Heart right ventricle (tissue), 16 donors: ENCODE results near the gene FBLN2. TPM values are rescaled to one million over a fixed set of nuclear protein-coding genes. Genes with fewer than 3 reads are reported as not detected.

ENCODE experiments used
- ATAC-seq, 8 donors: fragments of 200-7000 bp; cut with Tn5 transposase; one replicate each; pipeline ENCODE4 v1.9.1; 2020; ENCODE audit warnings: mild to moderate bottlenecking in 8 of 8, moderate library complexity in 8 of 8, moderate number of reproducible peaks in 1 of 8
- DNase-seq, 2 donors: peaks; one replicate each; pipeline ENCODE4 v3.0.0-alpha.2; 2020
- H3K27ac ChIP-seq, 10 donors: fragments of 200-600 bp; sonication (generic) in 2 of 10; one replicate each; pipeline versions ENCODE4 v1.5.0 to v1.8.0; 2020 to 2022; ENCODE audit warnings: mild to moderate bottlenecking in 3 of 10
- H3K27me3 ChIP-seq, 7 donors: fragments of 200-600 bp; one replicate each; pipeline ENCODE4 v1.8.0; 2021 to 2022; ENCODE audit warnings: mild to moderate bottlenecking in 2 of 7
- H3K36me3 ChIP-seq, 9 donors: fragments of 200-600 bp; sonication (generic) in 1 of 9; one replicate each; pipeline versions ENCODE4 v1.5.0 to v1.8.0; 2020 to 2022; ENCODE audit warnings: mild to moderate bottlenecking in 2 of 9
- H3K4me1 ChIP-seq, 9 donors: fragments of 200-600 bp; sonication (generic) in 1 of 9; one replicate each; pipeline versions ENCODE4 v1.5.0 to v1.8.0; 2020 to 2022; ENCODE audit warnings: mild to moderate bottlenecking in 4 of 9
- H3K4me3 ChIP-seq, 10 donors: fragments of 200-600 bp; sonication (generic) in 2 of 10; one replicate each; pipeline versions ENCODE4 v1.5.0 to v1.8.0; 2020 to 2022; ENCODE audit warnings: mild to moderate bottlenecking in 7 of 10, moderate library complexity in 2 of 10
- H3K9me3 ChIP-seq, 11 donors: fragments of 200-600 bp in 10 of 11; sonication (generic) in 2 of 11; one replicate each; pipeline versions ENCODE4 v1.5.0 to v1.8.0; 2013 to 2022; ENCODE audit warnings: mild to moderate bottlenecking in 2 of 11, control low read depth in 1 of 11, moderate library complexity in 1 of 11
- CTCF ChIP-seq, 9 donors: fragments of 200-600 bp; sonication (generic) in 2 of 9; IDR thresholded peaks; one replicate each; pipeline versions ENCODE4 v1.5.0 to v1.8.0; 2021 to 2022; ENCODE audit warnings: antibody characterized with exemption in 9 of 9, mild to moderate bottlenecking in 5 of 9, moderate library complexity in 1 of 9
- WGBS, 2 donors: extraction: QIAGEN DNeasy Blood & Tissue Kit; methylation state at CpG; one replicate each; pipeline ENCODE4 v1.1.7; 2013; ENCODE audit warnings: inconsistent platforms in 1 of 2; 5-methylcytosine and 5-hydroxymethylcytosine counted together
- intact Hi-C, 10 donors: fragments of 100-400 bp; cut with DNase I; formaldehyde crosslinking; loops; one replicate each; pipeline versions ENCODE4 v1.11.1 to v1.14.2; 2022
- polyA plus RNA-seq, 2 donors: library from polyadenylated mRNA; stranded (reverse); fragments of 200-250 nt; gene quantifications; one replicate each; pipeline ENCODE4 v1.2.3, GENCODE V29; 2013
- total RNA-seq, 10 donors: library from RNA; stranded (reverse); fragmentation: NEBNext Ultra II Directional in 3 of 10; extraction: Animal tissue kit (Norgen Biotek cat#: 25700) in 3 of 10; gene quantifications; one replicate each; pipeline versions ENCODE4 v1.2.1 to v1.2.4, GENCODE V29; 2021 to 2023
- donor health status: Arrhythmogenic right ventricular cardiomyopathy.
- donor health status: ischemic (EF 13 %, LVEDD 7.1; RV severe dilation, severe dysfunction).
- donor health status: healthy with polysubstance abuse.
- donor health status: DM: no; HTN: yes; CAD: no.
- donor health status: DM: no; HTN: no; CAD: no.
- donor health status: ischemic (EF 25% LVEDD 6.9; RV normal size, moderate dysfunction).
- donor health status: ischemic (EF 25% LVEDD 5.7; RV mildly dilated, moderate dysfunction).
- donor health status: healthy.
- donor health status: DM: yes; HTN: yes; CAD: no.
- donor health status: Ischemic cardiomyopathy.
- donor health status: ischemic (EF 35%, LVEDD 5.7; RV mildly dilated, moderate dysfunction).
- donor health status: nonischemic (EF 11% LVEDD 7.7; RV severe dilation, severe dysfunction).
- donor health status: DM: yes; HTN: yes; CAD: no.
- donor health status: PGD.
- donor health status: ischemic (EF 29% LVEDD 5.4; RV normal size, mild dysfunction).
- donor health status: nonischemic (EF 23%, LVEDD 6.1; RV moderate dilation, normal function).

FBLN2 gene
- total and polyA plus RNA-seq, 12 donors = 20.7 to 78.9 (median 47.0) TPM

- Histone ChIP-seq H3K27me3 (no peaks in the 10 kb centered on the region), H3K27ac (no peak overlapping the region), H3K4me1 (no peaks in the 10 kb centered on the region), H3K9me3 (no peaks in the 10 kb centered on the region), H3K4me3 (no peak overlapping the region), H3K36me3 (peaks cover 0 to 58% (median 0%) of the 10 kb centered on the region in 9 donors)
- intact Hi-C loops = no loop called here
- DNase-seq (no peak), ATAC-seq (no peak)
- 89 to 90% methylated on average over 15 of the region's 15 CpGs for WGBS, 2 donors
- no peak for TF ChIP-seq CTCF (IDR thresholded peaks at IDR 0.05)
Observed at GRCh38 chr3:13622356-13622755, 73.4 kb downstream of the FBLN2 start.

- ATAC-seq = no peak
- Histone ChIP-seq H3K27me3 (no peaks in the 10 kb centered on the region), H3K4me1 (no peaks in the 10 kb centered on the region), H3K27ac (no peak overlapping the region), H3K4me3 (no peak overlapping the region), H3K36me3 (peaks cover 0 to 61% (median 0%) of the 10 kb centered on the region in 9 donors), H3K9me3 (no peaks in the 10 kb centered on the region)
- intact Hi-C loops = no loop called here
- no peak for TF ChIP-seq CTCF (IDR thresholded peaks at IDR 0.05)
- 61 to 63% methylated on average over 21 of the region's 21 CpGs for WGBS, 2 donors
- DNase-seq = no peak
Observed at GRCh38 chr3:13623101-13623654, 74.3 kb downstream of the FBLN2 start.

- Histone ChIP-seq H3K27ac (no peak overlapping the region), H3K36me3 (peaks cover 0 to 61% (median 0%) of the 10 kb centered on the region in 9 donors), H3K27me3 (no peaks in the 10 kb centered on the region), H3K4me1 (no peaks in the 10 kb centered on the region), H3K4me3 (no peak overlapping the region), H3K9me3 (no peaks in the 10 kb centered on the region)
- DNase-seq (no peak), ATAC-seq (no peak)
- WGBS, 2 donors = 89 to 97% methylated on average over 6 of the region's 6 CpGs
- intact Hi-C loops = no loop called here
- no peak for TF ChIP-seq CTCF (IDR thresholded peaks at IDR 0.05)
Observed at GRCh38 chr3:13624021-13624420, 75.1 kb downstream of the FBLN2 start.

- H3K4me1 ChIP-seq = no peaks in the 10 kb centered on the region
- no peaks in the 10 kb centered on the region for H3K9me3 ChIP-seq
- WGBS, 2 donors = 96 to 98% methylated on average over 8 of the region's 8 CpGs
- H3K27ac ChIP-seq = no peak overlapping the region
- ATAC-seq (no peak), DNase-seq (no peak)
- H3K27me3 ChIP-seq = no peaks in the 10 kb centered on the region
- H3K4me3 ChIP-seq = no peak overlapping the region
- intact Hi-C loops = no loop called here
- no peak for TF ChIP-seq CTCF (IDR thresholded peaks at IDR 0.05)
- H3K36me3 ChIP-seq = peaks cover 0 to 62% (median 0%) of the 10 kb centered on the region in 9 donors
Observed at GRCh38 chr3:13624671-13625125, 75.8 kb downstream of the FBLN2 start.
